Bone marrow (tissue), 2 donors: ENCODE results near the gene ANO4.

Experiments used
- DNase-seq, 2 donors: peaks; one replicate each; lab custom pipeline; 2025; lab: John Stamatoyannopoulos, UW

Gene ANO4

DNA sequence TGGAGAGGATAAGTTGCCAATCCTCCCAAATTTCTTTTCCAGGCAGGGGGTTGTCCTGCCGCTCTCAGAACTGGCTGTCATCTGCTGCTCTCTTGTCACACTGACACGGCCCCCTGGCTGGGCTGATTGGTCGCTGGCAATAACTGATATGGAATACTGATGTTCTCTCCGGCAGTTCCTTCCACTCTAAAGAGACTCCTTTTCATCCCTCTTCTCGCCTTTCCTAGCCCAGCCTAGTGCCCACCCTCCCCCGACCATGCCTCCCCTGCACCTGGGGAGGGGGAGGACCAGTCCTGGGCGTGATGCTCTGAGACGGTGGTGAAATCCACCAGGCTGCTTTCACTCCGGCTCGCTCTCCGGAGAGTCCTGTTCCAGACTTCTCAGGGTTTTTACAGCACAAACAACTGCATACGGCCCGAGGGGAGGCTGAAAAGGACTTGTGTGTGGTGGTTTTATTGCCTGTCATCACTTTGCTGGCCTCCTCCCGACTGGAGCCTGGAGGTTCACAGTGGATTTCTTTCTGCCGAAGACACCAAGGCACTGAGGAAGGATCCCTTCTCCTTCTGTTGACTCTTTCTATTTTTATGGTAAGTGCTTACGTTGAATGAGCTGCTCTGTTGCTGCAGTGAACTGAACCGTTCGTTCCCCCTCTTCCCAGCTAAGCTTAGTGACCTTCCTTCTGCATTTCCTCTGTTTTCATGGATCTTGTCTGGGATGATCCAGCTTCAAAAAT is at the start of gene ANO4:
Gene ANO4, plus strand, starts transcription at position 336 of the 733 bp plus-strand sequence. CDS start 107,010 bp downstream, outside the sequence.
- no peak for DNase-seq

- no peak for DNase-seq
Observed at GRCh38 chr12:100745378-100746071, 49.1 kb upstream of the ANO4 start.

DNA sequence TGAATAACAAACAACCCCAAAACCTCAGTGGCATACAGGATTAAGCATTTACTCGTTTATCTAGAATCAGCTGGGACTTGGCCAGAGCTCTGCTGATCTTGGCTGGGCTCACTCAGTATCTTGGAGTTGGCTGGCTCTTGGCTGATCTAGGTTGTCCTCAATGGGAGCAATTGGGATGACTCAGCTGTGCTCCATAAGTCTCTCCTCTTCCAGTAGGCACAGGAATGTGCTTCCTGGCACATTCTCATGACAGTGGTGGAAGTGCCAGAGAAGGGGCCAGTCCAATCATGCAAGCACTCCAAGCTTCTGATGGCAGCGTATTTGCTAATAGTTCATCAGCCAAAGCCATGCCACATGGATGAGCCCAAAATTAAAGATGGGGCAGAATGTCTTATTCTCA is 41.7 kb upstream of the ANO4 start:
- no peak for DNase-seq

GRCh38 chr12:100753837-100754236 is 40.7 kb upstream of the ANO4 start:
- no peak for DNase-seq

GRCh38 chr12:100755186-100755585 is 39.4 kb upstream of the ANO4 start:
- no peak for DNase-seq

DNA sequence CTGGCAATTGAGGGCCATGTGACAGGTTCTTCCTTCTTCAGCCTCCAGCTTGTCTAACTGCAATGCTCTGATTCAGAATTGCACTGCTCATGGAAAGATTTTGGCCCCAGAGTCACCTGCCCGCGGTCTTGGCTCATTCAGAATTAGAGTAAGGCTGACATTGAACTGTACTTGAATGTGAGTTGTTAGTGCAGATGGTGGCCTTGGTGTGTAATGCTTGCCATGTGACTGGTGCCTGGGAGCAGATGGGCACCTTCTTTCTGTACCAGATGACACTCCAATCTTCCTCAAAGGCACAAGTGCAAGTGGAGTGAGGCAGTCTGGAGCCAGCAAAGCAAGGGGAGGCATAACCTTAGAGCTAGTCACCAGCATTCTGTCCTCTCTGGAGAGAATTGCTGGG is 36.5 kb upstream of the ANO4 start:
- DNase-seq, result no peak

DNA sequence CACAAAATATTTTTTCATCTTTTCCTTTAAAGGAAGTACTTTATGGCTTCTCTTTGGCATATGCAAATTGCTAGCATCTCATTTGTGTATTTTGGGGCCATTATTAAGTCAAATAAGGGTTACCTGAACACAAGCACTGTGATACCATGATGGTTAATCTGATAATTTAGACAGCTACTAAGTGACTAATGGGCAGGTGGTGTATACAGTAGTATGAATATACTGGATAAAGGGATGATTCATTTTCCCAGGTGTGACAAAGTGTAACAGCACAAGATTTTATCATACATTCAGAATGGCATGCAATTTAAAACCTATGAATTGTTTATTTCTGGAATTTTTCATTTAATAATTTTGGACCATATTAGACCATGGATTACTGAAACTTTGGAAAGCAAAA is 27.2 kb upstream of the ANO4 start:
- DNase-seq, result no peak

DNA sequence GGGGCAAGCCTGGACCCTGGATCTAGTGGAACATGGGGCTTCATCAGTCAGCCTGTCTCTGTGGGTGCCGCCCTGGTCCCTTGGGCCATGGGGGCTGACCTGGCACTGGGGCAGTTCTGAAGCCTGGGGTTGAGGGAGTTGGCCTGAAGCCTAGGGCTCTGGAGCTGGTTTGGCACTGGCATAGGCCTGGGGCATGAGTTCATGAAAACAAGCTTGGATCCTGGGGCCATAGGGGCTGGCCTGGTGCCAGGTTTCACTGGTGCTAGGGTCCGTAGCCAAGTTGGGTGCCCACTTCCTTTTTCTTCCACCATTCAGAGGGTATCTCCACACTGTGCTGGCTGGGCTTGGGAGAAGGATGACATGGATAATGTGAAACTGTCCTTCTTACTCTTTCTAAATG is 26.6 kb upstream of the ANO4 start:
- no peak for DNase-seq

GRCh38 chr12:100778967-100779590 is 15.5 kb upstream of the ANO4 start:
- DNase-seq, result no peak

DNA sequence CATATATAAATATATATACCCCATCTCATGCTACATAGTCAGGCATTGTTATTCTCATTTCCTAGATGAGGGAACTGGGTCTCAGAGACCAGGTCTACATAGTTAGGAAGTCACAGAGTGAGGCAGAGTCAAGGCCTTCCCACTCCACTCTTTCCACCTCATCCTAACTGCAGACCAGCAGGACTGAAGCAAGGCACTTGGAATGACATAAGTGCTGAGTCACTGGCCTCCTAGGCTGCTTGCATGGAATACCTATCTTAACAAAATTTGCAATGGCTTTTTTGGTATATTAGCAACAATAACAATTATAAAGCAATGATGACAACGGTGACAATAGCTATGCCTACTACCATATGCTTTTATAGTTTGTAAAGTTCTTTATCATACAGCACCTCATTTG is 5.4 kb upstream of the ANO4 start:
- DNase-seq, result no peak

DNA sequence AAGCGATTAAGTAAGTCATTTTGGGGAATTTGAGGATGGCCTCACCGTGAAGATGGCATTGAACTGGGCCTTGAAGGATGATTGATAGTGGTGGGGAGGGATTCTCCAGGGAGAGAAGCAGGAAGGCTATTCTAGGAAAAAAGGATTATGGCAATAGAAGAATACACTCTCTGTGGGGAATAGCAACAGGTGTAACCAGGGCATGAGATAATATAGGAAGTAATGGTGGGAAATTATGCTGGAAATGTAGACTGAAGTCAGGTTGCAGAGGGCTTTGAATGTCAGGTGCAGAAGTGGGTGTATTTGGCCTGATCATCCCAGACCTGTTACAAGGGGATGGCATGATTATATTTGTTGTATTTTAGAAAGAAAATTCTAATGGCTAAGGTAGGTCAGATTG is 4.6 kb upstream of the ANO4 start:
- no peak for DNase-seq

DNA sequence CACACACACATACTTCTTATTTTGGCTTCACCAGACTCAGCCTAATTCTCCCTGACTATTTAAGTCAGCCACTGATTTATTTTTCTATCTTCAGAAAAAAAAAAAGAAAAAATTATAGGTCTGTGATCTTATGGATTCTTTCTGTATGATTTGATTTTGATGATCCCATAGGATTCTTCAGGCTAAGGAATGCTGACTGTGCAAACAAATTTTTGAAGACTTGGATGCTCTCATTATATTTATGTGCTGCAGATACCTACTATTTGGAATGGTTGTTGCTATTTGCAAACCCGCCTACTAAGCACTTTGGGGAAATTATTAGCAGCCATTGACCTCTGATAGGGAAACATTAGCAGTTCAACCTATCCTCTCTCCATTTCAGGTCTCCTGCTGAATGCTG is 4.0 kb upstream of the ANO4 start:
- no peak for DNase-seq

GRCh38 chr12:100793182-100793581 is 1.4 kb upstream of the ANO4 start:
- DNase-seq, result no peak

- DNase-seq, result no peak
Observed at GRCh38 chr12:100795174-100795799, 711 bp downstream of the ANO4 start.

DNA sequence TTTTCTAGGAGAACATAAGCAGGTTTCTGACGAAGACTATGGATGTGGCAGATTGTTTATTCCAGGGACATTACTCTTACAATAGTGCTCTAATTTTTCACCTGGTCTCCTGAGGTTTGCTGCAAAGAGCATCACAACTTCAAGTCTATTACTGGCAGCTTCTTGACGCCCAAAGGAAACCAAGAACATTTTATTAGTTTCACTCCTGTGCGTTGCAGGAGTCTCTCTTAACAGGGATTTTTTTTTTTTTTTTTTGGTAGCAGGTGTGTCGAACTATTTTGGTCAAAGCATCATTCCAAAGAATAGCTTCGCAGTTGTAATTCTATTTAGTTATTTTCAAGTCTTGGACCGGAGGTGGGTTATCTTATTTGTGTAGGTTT is 1.2 kb downstream of the ANO4 start:
- no peak for DNase-seq

DNA sequence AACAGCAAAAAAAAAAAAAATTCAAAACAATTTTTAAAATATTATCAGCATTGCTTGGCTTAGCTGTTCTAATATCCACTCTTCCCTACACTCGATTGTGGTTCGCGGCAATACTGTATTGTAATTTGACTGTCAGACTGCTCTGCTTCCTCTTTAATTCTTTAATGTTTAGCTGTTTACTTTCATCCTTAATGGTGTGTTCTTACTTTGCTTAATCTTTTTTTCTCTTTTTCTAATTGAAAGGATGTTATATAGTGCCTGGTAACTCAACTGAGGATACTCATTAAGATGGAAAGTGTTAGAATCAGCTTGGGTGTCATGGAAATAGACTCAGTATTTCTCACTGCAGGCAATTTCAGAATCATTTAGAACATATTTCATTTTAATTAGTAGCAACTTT is 2.0 kb downstream of the ANO4 start:
- no peak for DNase-seq

DNA sequence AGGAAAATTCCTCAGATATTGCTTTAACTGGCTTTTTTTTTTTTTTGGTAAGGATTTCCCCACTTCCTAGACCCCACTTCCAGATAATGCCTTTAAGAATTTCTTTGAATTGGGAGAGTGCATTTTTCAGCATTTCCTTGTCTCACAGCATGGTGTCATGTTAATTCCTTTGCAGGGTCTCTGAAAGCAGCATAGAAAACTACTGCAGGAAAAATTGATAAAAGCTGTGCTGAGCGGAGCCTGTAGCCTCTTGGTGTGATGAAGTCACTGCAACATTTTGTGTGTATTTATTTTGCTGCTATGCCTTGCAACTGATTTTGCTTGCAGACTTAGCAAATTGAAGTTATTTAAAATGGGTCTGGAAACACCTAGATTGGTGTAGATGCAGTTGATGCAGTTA is 2.7 kb downstream of the ANO4 start:
- no peak for DNase-seq

DNA sequence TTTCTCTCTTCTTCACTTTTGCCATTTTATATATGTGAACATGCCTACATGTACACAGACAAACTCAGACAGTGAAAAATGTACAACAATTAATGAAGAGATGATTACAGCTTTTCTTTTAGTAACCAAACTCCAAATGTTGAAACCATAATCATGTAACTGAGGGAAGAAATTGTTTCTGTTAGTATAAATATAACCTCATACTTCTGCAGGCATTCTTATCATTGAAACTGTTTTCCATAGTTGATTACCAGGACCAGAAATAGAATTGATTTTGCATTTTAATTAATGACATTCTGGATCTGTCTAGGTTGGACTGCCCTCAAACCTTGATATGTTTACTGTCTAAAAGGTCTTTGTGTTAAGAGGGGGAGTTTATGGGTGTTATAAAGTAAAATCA is 3.2 kb downstream of the ANO4 start:
- DNase-seq, result no peak

DNA sequence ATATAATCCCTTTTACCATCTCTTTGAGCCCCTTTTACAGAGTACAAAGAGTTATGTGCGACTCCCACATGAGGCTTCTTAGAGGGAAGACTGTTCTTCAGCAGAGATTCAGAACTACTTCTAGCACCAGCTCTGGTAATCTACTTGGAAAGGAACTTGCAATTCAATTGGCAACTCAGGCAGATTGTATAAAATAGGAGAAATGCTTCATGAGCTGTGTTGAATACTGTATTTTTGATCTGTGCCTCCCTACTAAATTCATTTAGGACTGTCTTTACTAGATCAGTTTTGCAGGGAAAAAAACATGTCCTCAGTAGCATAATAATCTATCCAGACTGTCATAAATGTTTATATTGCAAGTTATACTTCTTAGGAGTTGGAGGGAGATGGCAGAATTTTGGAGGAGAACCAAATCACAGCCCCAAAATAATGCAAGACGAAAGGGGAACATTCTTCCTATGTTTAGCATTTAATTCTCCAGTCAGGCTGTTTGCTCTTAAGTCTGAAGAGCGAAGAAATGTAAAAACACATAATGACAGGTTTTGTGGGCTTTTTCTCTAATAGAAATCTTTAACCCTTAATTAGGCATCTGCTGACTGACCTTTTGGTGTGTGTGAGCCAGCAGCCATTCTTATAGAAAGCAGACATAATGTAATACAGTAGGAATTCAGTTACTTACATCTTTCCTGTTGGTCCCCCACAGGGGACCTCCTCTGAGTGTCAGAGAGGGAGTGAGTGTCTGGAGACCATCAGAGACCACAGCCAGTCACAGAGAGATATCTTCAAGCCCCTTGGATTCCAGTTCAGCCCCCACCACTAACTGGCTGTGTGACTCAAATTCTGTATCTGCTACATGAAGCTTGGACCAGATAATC is 3.9 kb downstream of the ANO4 start:
- no peak for DNase-seq

DNA sequence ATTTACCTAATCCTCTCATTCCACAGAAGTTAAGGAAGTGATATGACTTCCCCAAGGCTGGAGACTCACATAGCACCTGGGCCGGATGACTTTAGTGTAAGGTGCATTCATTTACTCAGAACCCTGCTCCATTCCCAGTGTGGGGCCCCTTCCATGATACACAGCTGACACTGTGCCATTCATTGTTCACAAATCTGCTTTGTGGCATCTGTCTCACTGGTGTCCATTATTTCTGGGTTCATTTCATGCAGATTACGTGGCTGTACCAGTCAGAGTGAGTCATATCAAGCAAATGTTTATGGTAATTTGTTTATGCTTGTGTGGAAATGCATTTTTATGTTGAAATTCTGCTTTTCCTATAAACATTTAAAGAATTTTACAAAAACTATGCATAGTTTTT is 5.2 kb downstream of the ANO4 start:
- no peak for DNase-seq

DNA sequence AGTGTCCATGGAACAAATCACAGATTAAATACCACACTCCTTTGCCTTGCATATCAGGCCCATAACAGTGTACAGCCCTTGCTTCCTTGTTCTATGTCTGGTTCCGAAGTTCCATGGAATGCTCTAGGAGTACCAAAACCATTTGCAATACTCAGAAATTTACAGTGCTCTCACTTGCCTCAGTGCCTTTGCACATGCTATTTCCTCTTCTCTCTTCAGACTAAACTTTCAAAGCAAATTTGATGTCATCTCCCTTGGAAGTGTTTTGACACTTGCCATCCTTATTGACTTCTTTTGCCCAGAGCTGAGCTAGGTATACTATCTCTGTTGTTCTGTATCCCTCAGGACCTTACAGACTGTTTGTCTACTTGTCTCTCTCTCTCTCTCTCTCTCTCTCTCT is 6.1 kb downstream of the ANO4 start:
- no peak for DNase-seq

- no peak for DNase-seq
Observed at GRCh38 chr12:100801320-100801719, 6.7 kb downstream of the ANO4 start.
